K562 (cell line): ENCODE results near the gene TLX2. TPM values are rescaled to one million over a fixed set of nuclear protein-coding genes. Genes with fewer than 3 reads are reported as not detected.
A peak's percentile ranks its signal among the peaks of the same experiment; 100 is the strongest.

Source experiments
- ATAC-seq: fragments of 200-7000 bp; cut with Tn5 transposase; 3 replicates; pipeline ENCODE4 v1.9.1; 2020; ENCODE audit warnings: moderate library complexity
- BruUV-seq: library from RNA; stranded (reverse); fragments of 400-500 nt; replicated peaks from 2 replicates; lab custom pipeline; 2021; lab: Mats Ljungman, UMichigan
- CTCF ChIA-PET: fragments of 300-600 bp; formaldehyde crosslinking; extraction: SDS; loops from one replicate; lab custom pipeline; 2021; ENCODE audit warnings: low intra/inter-chr PET ratio; lab: Yijun Ruan, JAX
- POLR2A ChIA-PET: fragments of 300-600, 350-650 bp; sonication (Branson Sonifier 250); formaldehyde crosslinking; extraction: SDS; loops from one replicate; lab custom pipeline; 2021; ENCODE audit warnings: antibody characterized with exemption, inconsistent platforms; lab: Yijun Ruan, JAX
- DNase-seq, 4 experiments: peaks; one replicate each; pipeline versions ENCODE4 v3.0.0 to v3.0.0-alpha.2; 2011 to 2018; ENCODE audit warnings: low spot score in 3 of 4, mixed read lengths in 3 of 4; ENCODE audit errors: extremely low read depth in 1 of 4
- FAIRE-seq: peaks from 2 replicates; lab custom pipeline; 2011; peaks lifted over from hg19 to GRCh38; lab: Jason Lieb, UNC
- H2AFZ ChIP-seq: 2 replicates; pipeline ENCODE4 v1.6.0; 2011; ENCODE audit warnings: low read depth, low read length, control low read depth, inconsistent platforms
- H3K27ac ChIP-seq: fragments of 200-600 bp; 3 replicates; pipeline ENCODE4 v1.8.0; 2011; ENCODE audit warnings: low read depth, mild to moderate bottlenecking, control low read depth, inconsistent platforms, low read length, moderate library complexity, mixed read lengths; ENCODE audit errors: extremely low read depth
- H3K27me3 ChIP-seq, 2 experiments: fragments of 300-600 bp in 1 of 2; 2 replicates in 1 of 2; 3 replicates in 1 of 2; pipeline versions ENCODE4 v1.6.0 to v1.8.0; 2011; ENCODE audit warnings: inconsistent platforms in 2 of 2, low read length in 2 of 2, mild to moderate bottlenecking in 1 of 2, mixed read lengths in 1 of 2, moderate library complexity in 1 of 2; ENCODE audit not compliant: control insufficient read depth in 2 of 2, insufficient read depth in 2 of 2
- H3K36me3 ChIP-seq: fragments of 300-600 bp; 3 replicates; pipeline ENCODE4 v1.8.0; 2011; ENCODE audit warnings: mild to moderate bottlenecking, low read length, inconsistent platforms; ENCODE audit not compliant: control insufficient read depth, insufficient read depth
- H3K4me1 ChIP-seq, 2 experiments: fragments of 200-600 bp in 1 of 2; replicated peaks in 1 of 2; 2 replicates in 1 of 2; 3 replicates in 1 of 2; pipeline versions ENCODE4 v1.5.1 to v1.8.0; 2011; ENCODE audit warnings: inconsistent platforms in 2 of 2, low read length in 2 of 2, mild to moderate bottlenecking in 1 of 2, mixed read lengths in 1 of 2, moderate library complexity in 1 of 2; ENCODE audit not compliant: control insufficient read depth in 2 of 2, insufficient read depth in 2 of 2
- H3K4me2 ChIP-seq: 2 replicates; pipeline ENCODE4 v1.6.1; 2011; ENCODE audit warnings: low read length, control low read depth, inconsistent platforms, mixed read lengths; ENCODE audit not compliant: insufficient read depth
- H3K4me3 ChIP-seq: fragments of 200-600 bp; sonication (generic), shearing (Covaris generic); 2 replicates; pipeline ENCODE4 v1.5.1; 2016; ENCODE audit warnings: control low read depth, inconsistent platforms
- H3K79me2 ChIP-seq: fragments of 200-600 bp; 3 replicates; pipeline ENCODE4 v1.8.0; 2011; ENCODE audit warnings: low read length, inconsistent platforms; ENCODE audit not compliant: control insufficient read depth, insufficient read depth
- H3K9ac ChIP-seq, 2 experiments: 2 replicates each; pipeline versions ENCODE4 v1.6.0 to v1.6.1; 2011; ENCODE audit warnings: low read depth in 2 of 2, low read length in 2 of 2, control low read depth in 1 of 2, inconsistent platforms in 1 of 2, mild to moderate bottlenecking in 1 of 2, mixed read lengths in 1 of 2; ENCODE audit not compliant: insufficient read depth in 1 of 2
- H3K9me1 ChIP-seq: one replicate; pipeline ENCODE4 v1.6.0; 2011; ENCODE audit warnings: inconsistent platforms, mild to moderate bottlenecking, low read length, moderate library complexity; ENCODE audit not compliant: control insufficient read depth, insufficient read depth
- H3K9me3 ChIP-seq: replicated peaks from 2 replicates; pipeline ENCODE4 v1.5.1; 2011; ENCODE audit warnings: low read depth, low read length, inconsistent platforms; ENCODE audit not compliant: control insufficient read depth, insufficient read depth
- H4K20me1 ChIP-seq: replicated peaks from 2 replicates; pipeline ENCODE4 v1.6.1; 2011; ENCODE audit warnings: low read length, inconsistent platforms, mixed read lengths; ENCODE audit not compliant: control insufficient read depth, insufficient read depth
- FOSL1 ChIP-seq: fragments of 200-800 bp; sonication (Bioruptor generic); conservative IDR thresholded peaks from 2 replicates; pipeline ENCODE4 v1.6.1; 2016; ENCODE audit warnings: missing genetic modification characterization, missing compliant biosample characterization
- FOXP1 ChIP-seq: sonication (generic); formaldehyde crosslinking; IDR thresholded peaks from 2 replicates; pipeline ENCODE4 v1.8.0; 2022; ENCODE audit warnings: mild to moderate bottlenecking, missing genetic modification reagents
- SMARCA4 ChIP-seq: fragments of 450-650 bp; IDR thresholded peaks from 2 replicates; pipeline ENCODE4 v1.6.1; 2016
- WGBS: fragments of 100-300 bp; shearing (Covaris generic); methylation state at CpG from one replicate; pipeline ENCODE4 v1.1.6; 2016; ENCODE audit warnings: low coverage, mixed read lengths; ENCODE audit not compliant: insufficient coverage; ENCODE audit errors: missing lambda C conversion rate; 5-methylcytosine and 5-hydroxymethylcytosine counted together
- in situ Hi-C: fragments of 300-500 bp; cut with MboI; formaldehyde crosslinking; loops from 4 replicates; pipeline ENCODE4 v1.15.0; 2018; ENCODE audit warnings: inconsistent platforms, mixed read lengths
- intact Hi-C: fragments of 100-400 bp; cut with micrococcal nuclease; formaldehyde crosslinking; loops from 2 replicates; pipeline ENCODE4 v1.14.2; 2022
- polyA plus RNA-seq, 8 experiments: library from polyadenylated mRNA; depleted of rRNA in 4 of 8; stranded (reverse) in 5 of 8; unstranded in 3 of 8; fragments of >200 nt; fragmentation: Nextera tagmentation in 2 of 8; fragmentation: Illumina TruSeq in 1 of 8; extraction: Ambion mirVana in 2 of 8; extraction: Trizol in 1 of 8; gene quantifications; 2 replicates each; pipeline versions ENCODE4 v1.2.1 to v1.2.3, GENCODE V29; 2011 to 2014; ENCODE audit warnings: inconsistent platforms in 1 of 8, missing spikeins in 1 of 8
- total RNA-seq, 7 experiments: library from RNA; depleted of rRNA in 6 of 7; stranded (reverse); fragments of >200 nt in 6 of 7; fragmentation: Illumina TruSeq in 2 of 7; extraction: Trizol in 2 of 7; gene quantifications; 2 replicates each; pipeline versions ENCODE4 v1.2.1 to v1.2.3, GENCODE V29; 2011 to 2021; ENCODE audit warnings: low replicate concordance in 1 of 7
- TF ChIP-seq, protein P1 (sequence below): fragments of 250-450 bp; sonication (Bioruptor Pico); IDR thresholded peaks from 2 replicates; pipeline ENCODE4 v1.5.0; 2020; ENCODE audit warnings: mild to moderate bottlenecking
- TF ChIP-seq, protein P2 (sequence below): fragments of 450-650 bp; IDR thresholded peaks from 2 replicates; pipeline ENCODE4 v1.6.1; 2016; ENCODE audit warnings: mild to moderate bottlenecking, moderate library complexity
- TF ChIP-seq, protein P3 (sequence below): sonication (generic); formaldehyde crosslinking; IDR thresholded peaks from 2 replicates; pipeline ENCODE4 v1.9.0; 2022; ENCODE audit warnings: mild to moderate bottlenecking, missing genetic modification reagents

The TLX2 gene
- total and polyA plus RNA-seq, 9 of the 15 experiments (the other 6 are each of a cell fraction or from before 2014, with no cell fraction given), result not detected

DNA sequence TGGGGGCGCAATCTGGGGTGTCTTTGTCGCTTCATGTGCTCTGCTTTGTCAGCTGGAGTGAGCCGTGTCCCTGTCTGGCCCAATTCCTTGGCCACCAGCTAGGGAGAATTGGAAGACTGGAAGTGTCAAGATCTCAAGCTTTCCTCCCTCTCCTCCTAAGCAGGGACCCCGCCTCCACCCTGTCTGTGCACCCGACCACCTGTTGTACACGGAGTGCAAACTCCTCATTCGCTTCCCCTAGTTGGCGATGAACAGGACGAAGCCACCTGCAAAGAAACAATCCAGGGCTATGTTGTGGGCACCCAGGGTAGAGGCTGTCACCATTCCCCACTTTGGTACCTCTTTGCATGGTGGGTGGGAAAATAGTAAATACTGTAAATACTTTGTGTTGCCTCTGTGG, 13.5 kb downstream of the TLX2 start (continued):
- TF ChIP-seq, protein P1, sequence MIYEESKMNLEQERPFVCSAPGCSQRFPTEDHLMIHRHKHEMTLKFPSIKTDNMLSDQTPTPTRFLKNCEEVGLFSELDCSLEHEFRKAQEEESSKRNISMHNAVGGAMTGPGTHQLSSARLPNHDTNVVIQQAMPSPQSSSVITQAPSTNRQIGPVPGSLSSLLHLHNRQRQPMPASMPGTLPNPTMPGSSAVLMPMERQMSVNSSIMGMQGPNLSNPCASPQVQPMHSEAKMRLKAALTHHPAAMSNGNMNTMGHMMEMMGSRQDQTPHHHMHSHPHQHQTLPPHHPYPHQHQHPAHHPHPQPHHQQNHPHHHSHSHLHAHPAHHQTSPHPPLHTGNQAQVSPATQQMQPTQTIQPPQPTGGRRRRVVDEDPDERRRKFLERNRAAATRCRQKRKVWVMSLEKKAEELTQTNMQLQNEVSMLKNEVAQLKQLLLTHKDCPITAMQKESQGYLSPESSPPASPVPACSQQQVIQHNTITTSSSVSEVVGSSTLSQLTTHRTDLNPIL (CRISPR knock-in tag), result no peak
- TF ChIP-seq FOXP1 (CRISPR knock-in tag), result no peak
- no peak for TF ChIP-seq SMARCA4
- no peak for TF ChIP-seq FOSL1 (tag)

DNA sequence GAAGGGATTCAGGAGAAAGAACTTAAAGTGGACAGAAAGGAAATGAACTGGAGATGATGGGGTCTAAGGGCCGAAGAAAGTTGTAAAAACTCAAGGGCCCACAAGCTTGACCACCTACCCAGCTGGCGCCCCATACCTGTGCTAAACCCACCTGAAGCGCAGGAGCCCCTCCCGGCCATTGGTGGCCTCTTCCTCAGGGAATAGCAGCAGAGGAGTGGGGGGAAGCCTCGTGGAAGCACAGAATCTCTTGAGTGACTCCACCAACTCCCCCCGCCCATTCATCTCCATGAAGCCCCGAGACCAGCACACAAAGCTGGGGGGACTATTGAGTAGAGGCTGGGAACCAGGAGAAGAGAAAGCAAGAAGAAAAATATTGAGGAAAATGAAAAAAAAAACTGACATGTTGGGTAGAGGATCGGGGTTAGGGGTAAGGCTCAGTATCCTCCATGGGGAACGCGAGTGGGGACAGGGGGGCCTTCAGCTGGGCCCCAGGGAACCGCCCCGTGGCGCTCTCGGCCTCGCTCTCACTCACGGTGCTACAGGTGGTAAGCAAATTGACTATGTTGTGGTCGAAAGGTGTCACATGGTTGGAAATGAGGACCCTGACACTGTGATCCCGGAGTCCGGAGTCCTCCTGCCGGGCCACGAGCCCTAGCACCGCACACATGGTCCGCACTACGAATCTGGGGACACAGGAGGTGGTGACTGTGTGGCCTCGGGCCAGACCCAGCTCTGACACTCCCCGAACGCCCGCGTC, 14.5 kb downstream of the TLX2 start:
- peak overlapping the region; percentile 93 to 97 for H3K9ac ChIP-seq
- no peaks in the 10 kb centered on the region for H3K9me3 ChIP-seq
- H3K4me3 ChIP-seq, result peak overlapping the region; percentile 96
- peak overlapping the region; percentile 94 for H3K27ac ChIP-seq
- under 1% methylated on average over 29 of the region's 29 CpGs for WGBS
- ATAC-seq (peak; percentile 8), FAIRE-seq (peak; percentile 15), DNase-seq (peak in 3 of 4 experiments; percentile 28 to 50 (median 32))
- CTCF ChIA-PET, result no interaction called here
- peaks cover 3% of the 10 kb centered on the region for H3K9me1 ChIP-seq
- peaks cover 65% of the 10 kb centered on the region for H3K36me3 ChIP-seq
- POLR2A ChIA-PET, result interaction anchor here (0.6 to 3.9 kb wide), 14 partner anchors 8 to 313 kb away, joined by 3 to 25 read pairs (median 4); partner anchors contain the start of gene MRPL53
- no TSS peak for BruUV-seq
- peaks cover 28 to 33% of the 10 kb centered on the region in 2 experiments for H3K4me1 ChIP-seq
- peak overlapping the region; percentile 96 for H3K4me2 ChIP-seq
- no peaks in the 10 kb centered on the region for H3K27me3 ChIP-seq
- H4K20me1 ChIP-seq, result peaks cover 5% of the 10 kb centered on the region; the same call in 1 of the 2 replicates
- H2AFZ ChIP-seq, result peak overlapping the region; percentile 89
- intact Hi-C loops, result loop anchor here (1.0 to 2.0 kb wide), 3 partner anchors 21 to 74 kb away; partner anchors contain the start of genes CCDC142, PCGF1 and TTC31
- in situ Hi-C loops, result no loop called here
- peaks cover 52% of the 10 kb centered on the region for H3K79me2 ChIP-seq
- TF ChIP-seq, protein P2, sequence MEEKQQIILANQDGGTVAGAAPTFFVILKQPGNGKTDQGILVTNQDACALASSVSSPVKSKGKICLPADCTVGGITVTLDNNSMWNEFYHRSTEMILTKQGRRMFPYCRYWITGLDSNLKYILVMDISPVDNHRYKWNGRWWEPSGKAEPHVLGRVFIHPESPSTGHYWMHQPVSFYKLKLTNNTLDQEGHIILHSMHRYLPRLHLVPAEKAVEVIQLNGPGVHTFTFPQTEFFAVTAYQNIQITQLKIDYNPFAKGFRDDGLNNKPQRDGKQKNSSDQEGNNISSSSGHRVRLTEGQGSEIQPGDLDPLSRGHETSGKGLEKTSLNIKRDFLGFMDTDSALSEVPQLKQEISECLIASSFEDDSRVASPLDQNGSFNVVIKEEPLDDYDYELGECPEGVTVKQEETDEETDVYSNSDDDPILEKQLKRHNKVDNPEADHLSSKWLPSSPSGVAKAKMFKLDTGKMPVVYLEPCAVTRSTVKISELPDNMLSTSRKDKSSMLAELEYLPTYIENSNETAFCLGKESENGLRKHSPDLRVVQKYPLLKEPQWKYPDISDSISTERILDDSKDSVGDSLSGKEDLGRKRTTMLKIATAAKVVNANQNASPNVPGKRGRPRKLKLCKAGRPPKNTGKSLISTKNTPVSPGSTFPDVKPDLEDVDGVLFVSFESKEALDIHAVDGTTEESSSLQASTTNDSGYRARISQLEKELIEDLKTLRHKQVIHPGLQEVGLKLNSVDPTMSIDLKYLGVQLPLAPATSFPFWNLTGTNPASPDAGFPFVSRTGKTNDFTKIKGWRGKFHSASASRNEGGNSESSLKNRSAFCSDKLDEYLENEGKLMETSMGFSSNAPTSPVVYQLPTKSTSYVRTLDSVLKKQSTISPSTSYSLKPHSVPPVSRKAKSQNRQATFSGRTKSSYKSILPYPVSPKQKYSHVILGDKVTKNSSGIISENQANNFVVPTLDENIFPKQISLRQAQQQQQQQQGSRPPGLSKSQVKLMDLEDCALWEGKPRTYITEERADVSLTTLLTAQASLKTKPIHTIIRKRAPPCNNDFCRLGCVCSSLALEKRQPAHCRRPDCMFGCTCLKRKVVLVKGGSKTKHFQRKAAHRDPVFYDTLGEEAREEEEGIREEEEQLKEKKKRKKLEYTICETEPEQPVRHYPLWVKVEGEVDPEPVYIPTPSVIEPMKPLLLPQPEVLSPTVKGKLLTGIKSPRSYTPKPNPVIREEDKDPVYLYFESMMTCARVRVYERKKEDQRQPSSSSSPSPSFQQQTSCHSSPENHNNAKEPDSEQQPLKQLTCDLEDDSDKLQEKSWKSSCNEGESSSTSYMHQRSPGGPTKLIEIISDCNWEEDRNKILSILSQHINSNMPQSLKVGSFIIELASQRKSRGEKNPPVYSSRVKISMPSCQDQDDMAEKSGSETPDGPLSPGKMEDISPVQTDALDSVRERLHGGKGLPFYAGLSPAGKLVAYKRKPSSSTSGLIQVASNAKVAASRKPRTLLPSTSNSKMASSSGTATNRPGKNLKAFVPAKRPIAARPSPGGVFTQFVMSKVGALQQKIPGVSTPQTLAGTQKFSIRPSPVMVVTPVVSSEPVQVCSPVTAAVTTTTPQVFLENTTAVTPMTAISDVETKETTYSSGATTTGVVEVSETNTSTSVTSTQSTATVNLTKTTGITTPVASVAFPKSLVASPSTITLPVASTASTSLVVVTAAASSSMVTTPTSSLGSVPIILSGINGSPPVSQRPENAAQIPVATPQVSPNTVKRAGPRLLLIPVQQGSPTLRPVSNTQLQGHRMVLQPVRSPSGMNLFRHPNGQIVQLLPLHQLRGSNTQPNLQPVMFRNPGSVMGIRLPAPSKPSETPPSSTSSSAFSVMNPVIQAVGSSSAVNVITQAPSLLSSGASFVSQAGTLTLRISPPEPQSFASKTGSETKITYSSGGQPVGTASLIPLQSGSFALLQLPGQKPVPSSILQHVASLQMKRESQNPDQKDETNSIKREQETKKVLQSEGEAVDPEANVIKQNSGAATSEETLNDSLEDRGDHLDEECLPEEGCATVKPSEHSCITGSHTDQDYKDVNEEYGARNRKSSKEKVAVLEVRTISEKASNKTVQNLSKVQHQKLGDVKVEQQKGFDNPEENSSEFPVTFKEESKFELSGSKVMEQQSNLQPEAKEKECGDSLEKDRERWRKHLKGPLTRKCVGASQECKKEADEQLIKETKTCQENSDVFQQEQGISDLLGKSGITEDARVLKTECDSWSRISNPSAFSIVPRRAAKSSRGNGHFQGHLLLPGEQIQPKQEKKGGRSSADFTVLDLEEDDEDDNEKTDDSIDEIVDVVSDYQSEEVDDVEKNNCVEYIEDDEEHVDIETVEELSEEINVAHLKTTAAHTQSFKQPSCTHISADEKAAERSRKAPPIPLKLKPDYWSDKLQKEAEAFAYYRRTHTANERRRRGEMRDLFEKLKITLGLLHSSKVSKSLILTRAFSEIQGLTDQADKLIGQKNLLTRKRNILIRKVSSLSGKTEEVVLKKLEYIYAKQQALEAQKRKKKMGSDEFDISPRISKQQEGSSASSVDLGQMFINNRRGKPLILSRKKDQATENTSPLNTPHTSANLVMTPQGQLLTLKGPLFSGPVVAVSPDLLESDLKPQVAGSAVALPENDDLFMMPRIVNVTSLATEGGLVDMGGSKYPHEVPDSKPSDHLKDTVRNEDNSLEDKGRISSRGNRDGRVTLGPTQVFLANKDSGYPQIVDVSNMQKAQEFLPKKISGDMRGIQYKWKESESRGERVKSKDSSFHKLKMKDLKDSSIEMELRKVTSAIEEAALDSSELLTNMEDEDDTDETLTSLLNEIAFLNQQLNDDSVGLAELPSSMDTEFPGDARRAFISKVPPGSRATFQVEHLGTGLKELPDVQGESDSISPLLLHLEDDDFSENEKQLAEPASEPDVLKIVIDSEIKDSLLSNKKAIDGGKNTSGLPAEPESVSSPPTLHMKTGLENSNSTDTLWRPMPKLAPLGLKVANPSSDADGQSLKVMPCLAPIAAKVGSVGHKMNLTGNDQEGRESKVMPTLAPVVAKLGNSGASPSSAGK, result 0 out of 2 replicates have a peak, but pooled peaks have one; percentile 32
- TF ChIP-seq, protein P3, sequence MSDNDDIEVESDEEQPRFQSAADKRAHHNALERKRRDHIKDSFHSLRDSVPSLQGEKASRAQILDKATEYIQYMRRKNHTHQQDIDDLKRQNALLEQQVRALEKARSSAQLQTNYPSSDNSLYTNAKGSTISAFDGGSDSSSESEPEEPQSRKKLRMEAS (CRISPR knock-in tag), result peak; percentile 64
